Testis (tissue), 2 donors: ENCODE data around the gene HEATR5B.

Source experiments
- POLR2A ChIP-seq: fragments of 450-650 bp; IDR thresholded peaks from one replicate; pipeline ENCODE4 v1.6.1; 2017; ENCODE audit warnings: antibody characterized with exemption, mild to moderate bottlenecking, moderate library complexity
- TF ChIP-seq, protein P1 (sequence below), 3 experiments: fragments of 450-650 bp in 2 of 3; fragments of 200-600 bp in 1 of 3; sonication (generic) in 1 of 3; IDR thresholded peaks; one replicate each; pipeline ENCODE4 v1.5.1; 2016 to 2019; ENCODE audit warnings: antibody characterized with exemption in 3 of 3, mild to moderate bottlenecking in 2 of 3, moderate library complexity in 1 of 3

DNA sequence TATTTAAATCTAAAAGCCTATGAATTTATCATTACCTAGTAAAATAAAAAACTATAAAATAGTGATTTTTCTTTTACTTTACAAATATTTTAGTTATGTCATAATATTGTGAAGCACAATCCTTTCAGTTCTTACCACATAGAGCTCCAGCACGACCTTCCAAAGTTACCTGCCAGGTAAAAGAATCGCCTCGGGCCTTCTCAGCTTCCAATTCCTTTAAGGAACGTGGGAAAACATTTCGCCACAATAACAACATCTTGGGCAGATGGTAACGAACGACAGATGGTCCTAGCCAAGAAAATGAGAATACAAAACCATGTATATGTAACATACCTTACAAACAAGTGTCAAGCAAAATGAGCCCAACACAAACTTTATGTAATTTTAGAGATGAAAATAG is 23.7 kb downstream of the HEATR5B start:
- no peak for TF ChIP-seq POLR2A
- TF ChIP-seq, protein P1, sequence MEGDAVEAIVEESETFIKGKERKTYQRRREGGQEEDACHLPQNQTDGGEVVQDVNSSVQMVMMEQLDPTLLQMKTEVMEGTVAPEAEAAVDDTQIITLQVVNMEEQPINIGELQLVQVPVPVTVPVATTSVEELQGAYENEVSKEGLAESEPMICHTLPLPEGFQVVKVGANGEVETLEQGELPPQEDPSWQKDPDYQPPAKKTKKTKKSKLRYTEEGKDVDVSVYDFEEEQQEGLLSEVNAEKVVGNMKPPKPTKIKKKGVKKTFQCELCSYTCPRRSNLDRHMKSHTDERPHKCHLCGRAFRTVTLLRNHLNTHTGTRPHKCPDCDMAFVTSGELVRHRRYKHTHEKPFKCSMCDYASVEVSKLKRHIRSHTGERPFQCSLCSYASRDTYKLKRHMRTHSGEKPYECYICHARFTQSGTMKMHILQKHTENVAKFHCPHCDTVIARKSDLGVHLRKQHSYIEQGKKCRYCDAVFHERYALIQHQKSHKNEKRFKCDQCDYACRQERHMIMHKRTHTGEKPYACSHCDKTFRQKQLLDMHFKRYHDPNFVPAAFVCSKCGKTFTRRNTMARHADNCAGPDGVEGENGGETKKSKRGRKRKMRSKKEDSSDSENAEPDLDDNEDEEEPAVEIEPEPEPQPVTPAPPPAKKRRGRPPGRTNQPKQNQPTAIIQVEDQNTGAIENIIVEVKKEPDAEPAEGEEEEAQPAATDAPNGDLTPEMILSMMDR (IDR thresholded peaks at IDR 0.05): no peak
